Mesendoderm (in vitro differentiated cells): ENCODE data around the gene FARP1.
A peak's percentile ranks its signal among the peaks of the same experiment; 100 is the strongest.

Experiments
- DNase-seq: peaks from one replicate; pipeline ENCODE4 v3.0.0; 2013
- H2AK5ac ChIP-seq: 2 replicates; pipeline ENCODE4 v1.6.1; 2013; ENCODE audit warnings: low read length, inconsistent platforms
- H2BK120ac ChIP-seq: 2 replicates; pipeline ENCODE4 v1.6.1; 2013; ENCODE audit warnings: low read depth, mild to moderate bottlenecking, low read length, moderate library complexity, mixed read lengths
- H2BK15ac ChIP-seq: replicated peaks from 2 replicates; pipeline ENCODE4 v1.6.1; 2013; ENCODE audit warnings: low read depth, mild to moderate bottlenecking, moderate library complexity
- H2BK5ac ChIP-seq: 2 replicates; pipeline ENCODE4 v1.6.1; 2013; ENCODE audit warnings: low read length, inconsistent platforms
- H3K18ac ChIP-seq: 2 replicates; pipeline ENCODE4 v1.6.1; 2013; ENCODE audit warnings: mild to moderate bottlenecking, low read length, mixed read lengths
- H3K23ac ChIP-seq: one replicate; pipeline ENCODE4 v1.6.1; 2013; ENCODE audit warnings: low read length
- H3K27ac ChIP-seq: 2 replicates; pipeline ENCODE4 v1.5.1; 2013; ENCODE audit warnings: low read depth, mild to moderate bottlenecking, inconsistent platforms, low read length, moderate library complexity
- H3K27me3 ChIP-seq: 2 replicates; pipeline ENCODE4 v1.6.1; 2013; ENCODE audit warnings: low read length, control low read depth, mild to moderate bottlenecking, inconsistent platforms; ENCODE audit not compliant: insufficient read depth, poor library complexity
- H3K36me3 ChIP-seq: 2 replicates; pipeline ENCODE4 v1.6.1; 2013; ENCODE audit warnings: low read length, inconsistent platforms; ENCODE audit not compliant: control insufficient read depth, insufficient read depth
- H3K4ac ChIP-seq: one replicate; pipeline ENCODE4 v1.6.1; 2013; ENCODE audit warnings: low read depth, mild to moderate bottlenecking, low read length, moderate library complexity
- H3K4me1 ChIP-seq: 2 replicates; pipeline ENCODE4 v1.6.1; 2013; ENCODE audit warnings: low read depth, low read length, inconsistent platforms; ENCODE audit not compliant: control insufficient read depth
- H3K4me2 ChIP-seq: 2 replicates; pipeline ENCODE4 v1.6.1; 2013; ENCODE audit warnings: low read length
- H3K4me3 ChIP-seq: 2 replicates; pipeline ENCODE4 v1.5.1; 2013; ENCODE audit warnings: mild to moderate bottlenecking, low read length
- H3K56ac ChIP-seq: one replicate; pipeline ENCODE4 v1.6.1; 2013; ENCODE audit warnings: low read length
- H3K79me1 ChIP-seq: 2 replicates; pipeline ENCODE4 v1.6.1; 2013; ENCODE audit warnings: low read length, inconsistent platforms
- H3K79me2 ChIP-seq: 2 replicates; pipeline ENCODE4 v1.6.1; 2013; ENCODE audit warnings: mild to moderate bottlenecking, low read length; ENCODE audit not compliant: control insufficient read depth, insufficient read depth
- H3K9ac ChIP-seq: 2 replicates; pipeline ENCODE4 v1.6.1; 2013; ENCODE audit warnings: low read length, inconsistent platforms
- H4K5ac ChIP-seq: one replicate; pipeline ENCODE4 v1.6.1; 2013; ENCODE audit warnings: low read length
- H4K8ac ChIP-seq: one replicate; pipeline ENCODE4 v1.6.1; 2013; ENCODE audit warnings: low read depth, mild to moderate bottlenecking, control low read depth, low read length, moderate library complexity
- WGBS: extraction: QIAGEN DNeasy Blood & Tissue Kit; methylation state at CpG from one replicate; pipeline ENCODE4 v1.1.7; 2013; ENCODE audit warnings: low lambda C conversion rate, missing lambda C conversion rate; ENCODE audit not compliant: insufficient coverage; ENCODE audit errors: extremely low coverage; 5-methylcytosine and 5-hydroxymethylcytosine counted together

FARP1 gene

DNA sequence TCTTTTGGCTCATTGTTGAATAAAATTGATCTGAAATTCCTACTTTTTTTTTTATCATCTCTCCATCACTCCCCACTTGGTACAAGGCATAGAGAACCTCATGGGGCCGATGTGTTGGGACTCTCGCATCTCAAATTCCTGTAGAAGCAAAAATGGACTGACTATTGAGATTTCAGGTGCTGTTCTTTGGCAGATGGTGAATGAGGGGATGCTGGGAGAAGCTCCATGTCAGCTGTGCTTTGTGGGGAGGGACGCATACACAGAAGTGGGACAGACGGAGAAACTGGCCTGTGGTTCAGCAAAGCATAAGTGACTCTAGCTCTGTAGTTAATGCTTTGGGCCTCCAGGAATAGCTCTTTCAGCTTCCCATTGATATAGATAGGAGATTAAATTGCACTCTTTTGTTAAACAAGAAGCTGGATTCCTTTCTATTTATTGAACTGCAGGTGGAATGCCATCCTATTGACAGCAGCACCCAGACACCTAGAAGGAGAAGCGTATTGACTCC, 228.7 kb downstream of the FARP1 start:
- WGBS: no CpG with 5 or more reads among the region's 5 CpGs
- H3K36me3 ChIP-seq: no peaks in the 10 kb centered on the region
- H3K4me1 ChIP-seq: no peaks in the 10 kb centered on the region
- peaks cover 2% of the 10 kb centered on the region for H3K79me1 ChIP-seq
- H3K4me3 ChIP-seq: no peak overlapping the region
- no peak overlapping the region for H4K5ac ChIP-seq
- H4K8ac ChIP-seq: no peak overlapping the region
- H2BK15ac ChIP-seq: no peak overlapping the region
- no peaks in the 10 kb centered on the region for H3K79me2 ChIP-seq
- no peak overlapping the region for H3K56ac ChIP-seq
- H3K27me3 ChIP-seq: no peaks in the 10 kb centered on the region
- no peak overlapping the region for H3K27ac ChIP-seq
- H2BK5ac ChIP-seq: no peak overlapping the region
- H3K4ac ChIP-seq: no peak overlapping the region
- no peak overlapping the region for H3K4me2 ChIP-seq
- H3K9ac ChIP-seq: no peak overlapping the region
- no peak overlapping the region for H2AK5ac ChIP-seq
- H2BK120ac ChIP-seq: no peak overlapping the region
- no peak overlapping the region for H3K18ac ChIP-seq
- no peak overlapping the region for H3K23ac ChIP-seq
- DNase-seq: no peak

- Histone ChIP-seq H3K4me2 (no peak overlapping the region), H4K5ac (no peak overlapping the region), H3K36me3 (no peaks in the 10 kb centered on the region), H3K4ac (no peak overlapping the region), H4K8ac (no peak overlapping the region), H2BK120ac (no peak overlapping the region), H2AK5ac (no peak overlapping the region), H3K56ac (no peak overlapping the region), H3K79me2 (no peaks in the 10 kb centered on the region), H3K4me1 (no peaks in the 10 kb centered on the region), H2BK15ac (no peak overlapping the region), H3K27me3 (no peaks in the 10 kb centered on the region), H3K9ac (no peak overlapping the region), H2BK5ac (no peak overlapping the region), H3K27ac (no peak overlapping the region), H3K18ac (no peak overlapping the region), H3K23ac (no peak overlapping the region), H3K4me3 (no peak overlapping the region), H3K79me1 (peaks cover 2% of the 10 kb centered on the region)
- WGBS: no CpG with 5 or more reads among the region's 8 CpGs
- DNase-seq: peak; percentile 60
These were observed 230.0 kb downstream of the FARP1 start for GRCh38 chr13:98372876-98373275.

DNA sequence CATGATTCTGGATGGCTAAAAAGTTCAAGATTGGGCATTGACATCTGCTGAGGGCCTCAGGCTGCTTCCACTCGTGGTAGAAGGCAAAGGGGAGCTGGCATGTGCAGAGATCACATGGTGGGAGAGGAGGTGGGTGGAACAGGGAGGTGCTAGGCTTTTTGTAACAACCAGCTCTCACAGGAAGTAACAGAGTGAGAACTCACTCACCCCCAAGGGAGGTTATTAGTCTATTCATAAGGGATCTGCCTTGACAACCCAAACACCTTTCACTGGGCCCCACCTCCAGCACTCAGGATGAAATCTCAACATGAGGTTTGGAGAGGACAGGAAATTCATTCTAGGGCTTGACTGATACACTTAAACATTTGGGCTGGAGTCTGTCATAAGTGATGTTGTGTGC, 231.9 kb downstream of the FARP1 start:
- no CpG with 5 or more reads among the region's 1 CpG for WGBS

DNA sequence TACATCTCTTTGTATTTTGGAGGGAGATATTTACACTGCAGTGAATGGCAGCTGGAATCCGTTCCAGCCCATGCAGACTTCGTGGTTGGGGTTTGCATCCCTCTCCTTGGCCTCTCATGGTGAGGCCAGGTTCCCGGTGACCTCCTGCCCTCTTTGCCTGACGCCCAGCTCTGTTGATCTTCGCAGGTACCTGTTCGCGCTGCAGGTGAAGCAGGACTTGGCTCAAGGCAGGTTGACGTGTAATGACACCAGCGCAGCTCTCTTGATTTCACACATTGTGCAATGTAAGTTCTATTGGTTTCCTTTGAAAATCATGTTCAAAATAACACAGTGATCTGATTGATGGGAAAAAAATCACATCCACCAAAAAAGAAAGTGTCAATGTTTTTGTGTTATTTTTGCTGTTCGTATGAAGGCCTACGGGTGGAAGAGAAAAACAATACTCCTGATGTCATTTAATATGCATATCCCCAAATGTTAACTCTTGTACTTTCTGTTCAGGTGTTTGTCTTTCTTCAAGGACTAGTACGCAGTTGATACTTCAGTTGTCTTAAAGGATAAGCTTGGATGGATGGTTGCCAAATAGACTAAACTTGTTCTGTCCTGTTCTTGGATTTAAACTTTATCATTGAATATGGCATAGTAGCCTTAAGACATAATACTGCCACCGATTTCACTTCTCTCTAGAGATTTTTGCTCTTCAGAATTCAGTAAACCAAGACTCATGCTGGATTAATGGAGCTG, 234.9 kb downstream of the FARP1 start:
- H3K23ac ChIP-seq: no peak overlapping the region
- H2AK5ac ChIP-seq: no peak overlapping the region
- H3K27ac ChIP-seq: no peak overlapping the region
- no peak overlapping the region for H2BK5ac ChIP-seq
- no peak overlapping the region for H3K18ac ChIP-seq
- H4K8ac ChIP-seq: no peak overlapping the region
- H3K4me1 ChIP-seq: no peaks in the 10 kb centered on the region
- no peaks in the 10 kb centered on the region for H3K27me3 ChIP-seq
- WGBS: no CpG with 5 or more reads among the region's 13 CpGs
- no peaks in the 10 kb centered on the region for H3K79me1 ChIP-seq
- H3K4me3 ChIP-seq: no peak overlapping the region
- DNase-seq: no peak
- H3K36me3 ChIP-seq: no peaks in the 10 kb centered on the region
- H2BK120ac ChIP-seq: no peak overlapping the region
- no peak overlapping the region for H3K4me2 ChIP-seq
- H3K79me2 ChIP-seq: no peaks in the 10 kb centered on the region
- no peak overlapping the region for H3K56ac ChIP-seq
- no peak overlapping the region for H3K4ac ChIP-seq
- H4K5ac ChIP-seq: no peak overlapping the region
- no peak overlapping the region for H2BK15ac ChIP-seq
- H3K9ac ChIP-seq: no peak overlapping the region

More for the DNA sequence above, 231.9 kb downstream of the FARP1 start:
- no peak overlapping the region for H3K9ac ChIP-seq
- H4K8ac ChIP-seq: no peak overlapping the region
- H3K4ac ChIP-seq: no peak overlapping the region
- no peak overlapping the region for H3K56ac ChIP-seq
- no peak overlapping the region for H3K27ac ChIP-seq
- no peaks in the 10 kb centered on the region for H3K4me1 ChIP-seq
- no peak overlapping the region for H4K5ac ChIP-seq
- H3K18ac ChIP-seq: no peak overlapping the region
- no peak overlapping the region for H2BK15ac ChIP-seq
- no peak overlapping the region for H2BK120ac ChIP-seq
- no peak overlapping the region for H2AK5ac ChIP-seq
- H3K79me2 ChIP-seq: no peaks in the 10 kb centered on the region
- peaks cover 2% of the 10 kb centered on the region for H3K79me1 ChIP-seq
- H3K4me2 ChIP-seq: no peak overlapping the region
- H2BK5ac ChIP-seq: no peak overlapping the region
- H3K27me3 ChIP-seq: no peaks in the 10 kb centered on the region
- no peaks in the 10 kb centered on the region for H3K36me3 ChIP-seq
- no peak overlapping the region for H3K23ac ChIP-seq
- peak; percentile 15 for DNase-seq
- H3K4me3 ChIP-seq: no peak overlapping the region

- H3K79me2 ChIP-seq: no peaks in the 10 kb centered on the region
These were observed 241.8 kb downstream of the FARP1 start for GRCh38 chr13:98384739-98385138.

GRCh38 chr13:98385606-98386005, 242.7 kb downstream of the FARP1 start:
- Histone ChIP-seq H3K56ac (no peak overlapping the region), H3K9ac (no peak overlapping the region), H2BK15ac (no peak overlapping the region), H2AK5ac (no peak overlapping the region), H2BK120ac (no peak overlapping the region), H3K23ac (no peak overlapping the region), H3K4me1 (no peaks in the 10 kb centered on the region), H4K8ac (no peak overlapping the region), H3K4ac (no peak overlapping the region), H3K18ac (no peak overlapping the region), H3K79me1 (no peaks in the 10 kb centered on the region), H3K79me2 (no peaks in the 10 kb centered on the region), H2BK5ac (no peak overlapping the region), H3K27me3 (no peaks in the 10 kb centered on the region), H3K4me2 (no peak overlapping the region), H4K5ac (no peak overlapping the region), H3K27ac (no peak overlapping the region), H3K36me3 (peaks cover 6% of the 10 kb centered on the region), H3K4me3 (no peak overlapping the region)
- WGBS: no CpG with 5 or more reads among the region's 10 CpGs
- no peak for DNase-seq

More at GRCh38 chr13:98384739-98385138, 241.8 kb downstream of the FARP1 start:
- Histone ChIP-seq H3K4me1 (no peaks in the 10 kb centered on the region), H3K36me3 (peaks cover 6% of the 10 kb centered on the region), H3K79me1 (no peaks in the 10 kb centered on the region), H4K8ac (no peak overlapping the region), H2BK120ac (no peak overlapping the region), H3K56ac (no peak overlapping the region), H3K4me2 (no peak overlapping the region), H4K5ac (no peak overlapping the region), H3K4me3 (no peak overlapping the region), H3K18ac (no peak overlapping the region), H3K27ac (no peak overlapping the region), H2AK5ac (no peak overlapping the region), H2BK15ac (no peak overlapping the region), H2BK5ac (no peak overlapping the region), H3K9ac (no peak overlapping the region), H3K23ac (no peak overlapping the region), H3K27me3 (no peaks in the 10 kb centered on the region), H3K4ac (no peak overlapping the region)
- whole genome bisulfite sequencing: no CpG with 5 or more reads among the region's 5 CpGs
- no peak for DNase-seq
